K562 (cell line): Measurements from ENCODE around the gene LMNA. TPM values are rescaled to one million over a fixed set of nuclear protein-coding genes. Genes with fewer than 3 reads are reported as not detected.
A peak's percentile ranks its signal among the peaks of the same experiment; 100 is the strongest.

ENCODE experiments used
- CREB1 ChIP-seq, 2 experiments: sonication (generic) in 1 of 2; formaldehyde crosslinking in 1 of 2; IDR thresholded peaks; 2 replicates each; pipeline versions ENCODE4 v1.6.1 to v1.8.0; 2012 to 2022; ENCODE audit warnings: inconsistent platforms in 1 of 2, mild to moderate bottlenecking in 1 of 2, missing genetic modification reagents in 1 of 2, moderate library complexity in 1 of 2
- FOSL1 ChIP-seq: fragments of 200-800 bp; sonication (Bioruptor generic); conservative IDR thresholded peaks from 2 replicates; pipeline ENCODE4 v1.6.1; 2016; ENCODE audit warnings: missing genetic modification characterization, missing compliant biosample characterization
- MAFG ChIP-seq: fragments of 450-650 bp; conservative IDR thresholded peaks from 2 replicates; pipeline ENCODE4 v1.6.1; 2016; ENCODE audit warnings: missing genetic modification characterization, missing compliant biosample characterization
- MED1 ChIP-seq: sonication (generic); formaldehyde crosslinking; IDR thresholded peaks from 2 replicates; pipeline ENCODE4 v1.8.1; 2023; ENCODE audit warnings: missing genetic modification reagents, borderline replicate concordance
- MEIS2 ChIP-seq: fragments of 450-650 bp; IDR thresholded peaks from 2 replicates; pipeline ENCODE4 v1.6.1; 2014; ENCODE audit warnings: mild to moderate bottlenecking; ENCODE audit not compliant: partially characterized antibody
- SMARCB1 ChIP-seq: IDR thresholded peaks from 2 replicates; pipeline ENCODE4 v1.6.1; 2011; ENCODE audit warnings: improper control_type of control experiment, low read depth; ENCODE audit not compliant: insufficient read length
- SRSF9 ChIP-seq: fragments of 200-400 bp; formaldehyde crosslinking; IDR thresholded peaks from 2 replicates; pipeline ENCODE4 v1.6.1; 2017; ENCODE audit warnings: low read depth, low read length, borderline replicate concordance
- TEAD1 ChIP-seq, 2 experiments: fragments of 450-650 bp in 1 of 2; sonication (generic) in 1 of 2; formaldehyde crosslinking; IDR thresholded peaks; 2 replicates each; pipeline versions ENCODE4 v1.4.0 to v1.8.0; 2020 to 2022; ENCODE audit warnings: mild to moderate bottlenecking in 2 of 2, missing genetic modification reagents in 1 of 2
- polyA plus RNA-seq, 8 experiments: library from polyadenylated mRNA; depleted of rRNA in 4 of 8; stranded (reverse) in 5 of 8; unstranded in 3 of 8; fragments of >200 nt; fragmentation: Nextera tagmentation in 2 of 8; fragmentation: Illumina TruSeq in 1 of 8; extraction: Ambion mirVana in 2 of 8; extraction: Trizol in 1 of 8; gene quantifications; 2 replicates each; pipeline versions ENCODE4 v1.2.1 to v1.2.3, GENCODE V29; 2011 to 2014; ENCODE audit warnings: inconsistent platforms in 1 of 8, missing spikeins in 1 of 8
- total RNA-seq, 7 experiments: library from RNA; depleted of rRNA in 6 of 7; stranded (reverse); fragments of >200 nt in 6 of 7; fragmentation: Illumina TruSeq in 2 of 7; extraction: Trizol in 2 of 7; gene quantifications; 2 replicates each; pipeline versions ENCODE4 v1.2.1 to v1.2.3, GENCODE V29; 2011 to 2021; ENCODE audit warnings: low replicate concordance in 1 of 7
- TF ChIP-seq, protein P1 (sequence below), 3 experiments: IDR thresholded peaks in 2 of 3; conservative IDR thresholded peaks in 1 of 3; 2 replicates each; pipeline ENCODE4 v1.5.1; 2011 to 2012; ENCODE audit warnings: low read length in 3 of 3, mild to moderate bottlenecking in 3 of 3, control low read depth in 2 of 3, improper control_type of control experiment in 1 of 3, inconsistent platforms in 1 of 3, low read depth in 1 of 3, mixed read lengths in 1 of 3, moderate library complexity in 1 of 3; ENCODE audit not compliant: insufficient read depth in 2 of 3
- TF ChIP-seq, protein P2 (sequence below): sonication (generic); formaldehyde crosslinking; IDR thresholded peaks from 2 replicates; pipeline ENCODE4 v1.8.0; 2023; ENCODE audit warnings: mild to moderate bottlenecking, missing genetic modification reagents
- TF ChIP-seq, protein P3 (sequence below): fragments of 450-650 bp; IDR thresholded peaks from 2 replicates; pipeline ENCODE4 v1.6.1; 2017; ENCODE audit warnings: mild to moderate bottlenecking, moderate library complexity
- TF ChIP-seq, protein P4 (sequence below): sonication (generic); formaldehyde crosslinking; IDR thresholded peaks from 2 replicates; pipeline ENCODE4 v1.8.0; 2022; ENCODE audit warnings: mild to moderate bottlenecking, missing genetic modification reagents

LMNA gene
- total and polyA plus RNA-seq, 9 of the 15 experiments (the other 6 are each of a cell fraction or from before 2014, with no cell fraction given) = 1.00 to 347 (median 88.2) TPM

DNA sequence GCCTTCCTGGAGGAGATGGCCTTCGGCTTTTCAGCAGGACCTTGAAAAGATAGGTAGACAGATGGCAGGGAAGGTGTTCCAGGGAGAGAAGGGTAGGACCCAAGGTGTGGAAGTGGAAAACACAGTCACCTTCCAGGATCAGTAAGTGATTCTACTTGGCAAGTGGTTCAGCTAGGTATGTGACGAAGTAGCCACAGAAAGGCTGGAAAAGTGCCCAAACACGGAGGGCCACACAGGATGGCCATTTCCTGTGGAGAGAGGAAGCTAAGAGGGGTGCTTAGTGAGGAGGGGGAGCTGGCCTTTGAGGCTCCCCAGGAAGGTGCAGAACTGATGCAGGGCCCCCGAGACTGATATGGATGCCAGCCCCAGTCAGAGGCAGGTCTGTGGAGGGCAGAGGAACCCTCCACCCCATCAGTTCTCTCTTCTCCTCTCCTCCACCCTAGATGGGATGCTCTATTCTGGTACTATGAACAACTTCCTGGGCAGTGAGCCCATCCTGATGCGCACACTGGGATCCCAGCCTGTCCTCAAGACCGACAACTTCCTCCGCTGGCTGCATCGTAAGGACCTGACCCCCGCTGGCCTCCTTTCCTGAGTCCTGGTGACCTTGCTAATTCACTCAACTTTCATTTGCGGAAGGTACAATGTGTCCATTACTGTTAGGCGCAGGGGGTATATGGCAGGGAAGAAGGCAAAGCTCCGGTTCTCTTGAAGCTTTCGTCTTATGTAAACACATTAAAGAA lies 45.7 kb downstream of the LMNA start (continued):
- TF ChIP-seq, protein P1, sequence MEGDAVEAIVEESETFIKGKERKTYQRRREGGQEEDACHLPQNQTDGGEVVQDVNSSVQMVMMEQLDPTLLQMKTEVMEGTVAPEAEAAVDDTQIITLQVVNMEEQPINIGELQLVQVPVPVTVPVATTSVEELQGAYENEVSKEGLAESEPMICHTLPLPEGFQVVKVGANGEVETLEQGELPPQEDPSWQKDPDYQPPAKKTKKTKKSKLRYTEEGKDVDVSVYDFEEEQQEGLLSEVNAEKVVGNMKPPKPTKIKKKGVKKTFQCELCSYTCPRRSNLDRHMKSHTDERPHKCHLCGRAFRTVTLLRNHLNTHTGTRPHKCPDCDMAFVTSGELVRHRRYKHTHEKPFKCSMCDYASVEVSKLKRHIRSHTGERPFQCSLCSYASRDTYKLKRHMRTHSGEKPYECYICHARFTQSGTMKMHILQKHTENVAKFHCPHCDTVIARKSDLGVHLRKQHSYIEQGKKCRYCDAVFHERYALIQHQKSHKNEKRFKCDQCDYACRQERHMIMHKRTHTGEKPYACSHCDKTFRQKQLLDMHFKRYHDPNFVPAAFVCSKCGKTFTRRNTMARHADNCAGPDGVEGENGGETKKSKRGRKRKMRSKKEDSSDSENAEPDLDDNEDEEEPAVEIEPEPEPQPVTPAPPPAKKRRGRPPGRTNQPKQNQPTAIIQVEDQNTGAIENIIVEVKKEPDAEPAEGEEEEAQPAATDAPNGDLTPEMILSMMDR (IDR thresholded peaks at IDR 0.05 in 2 of 3, conservative IDR thresholded peaks at IDR 0.05 in 1 of 3; ENCODE audit: insufficient read depth in 2 of 3, low read depth in 1 of 3, low read length in 3 of 3) = no peak
- TF ChIP-seq MED1 (CRISPR knock-in tag) (no peak), FOSL1 (tag) (0 out of 2 replicates have a peak, but pooled peaks have one; percentile 2), MEIS2 (no peak), SRSF9 (no peak), MAFG (no peak), TEAD1 (CRISPR knock-in tag; IDR thresholded peaks at IDR 0.05) (0 out of 4 replicates have a peak, but pooled peaks of 1 of the 2 experiments have one; percentile 3), SMARCB1 (no peak), CREB1 (IDR thresholded peaks at IDR 0.05) (no peak), CREB1 (CRISPR knock-in tag; IDR thresholded peaks at IDR 0.05) (no peak)
- TF ChIP-seq, protein P2, sequence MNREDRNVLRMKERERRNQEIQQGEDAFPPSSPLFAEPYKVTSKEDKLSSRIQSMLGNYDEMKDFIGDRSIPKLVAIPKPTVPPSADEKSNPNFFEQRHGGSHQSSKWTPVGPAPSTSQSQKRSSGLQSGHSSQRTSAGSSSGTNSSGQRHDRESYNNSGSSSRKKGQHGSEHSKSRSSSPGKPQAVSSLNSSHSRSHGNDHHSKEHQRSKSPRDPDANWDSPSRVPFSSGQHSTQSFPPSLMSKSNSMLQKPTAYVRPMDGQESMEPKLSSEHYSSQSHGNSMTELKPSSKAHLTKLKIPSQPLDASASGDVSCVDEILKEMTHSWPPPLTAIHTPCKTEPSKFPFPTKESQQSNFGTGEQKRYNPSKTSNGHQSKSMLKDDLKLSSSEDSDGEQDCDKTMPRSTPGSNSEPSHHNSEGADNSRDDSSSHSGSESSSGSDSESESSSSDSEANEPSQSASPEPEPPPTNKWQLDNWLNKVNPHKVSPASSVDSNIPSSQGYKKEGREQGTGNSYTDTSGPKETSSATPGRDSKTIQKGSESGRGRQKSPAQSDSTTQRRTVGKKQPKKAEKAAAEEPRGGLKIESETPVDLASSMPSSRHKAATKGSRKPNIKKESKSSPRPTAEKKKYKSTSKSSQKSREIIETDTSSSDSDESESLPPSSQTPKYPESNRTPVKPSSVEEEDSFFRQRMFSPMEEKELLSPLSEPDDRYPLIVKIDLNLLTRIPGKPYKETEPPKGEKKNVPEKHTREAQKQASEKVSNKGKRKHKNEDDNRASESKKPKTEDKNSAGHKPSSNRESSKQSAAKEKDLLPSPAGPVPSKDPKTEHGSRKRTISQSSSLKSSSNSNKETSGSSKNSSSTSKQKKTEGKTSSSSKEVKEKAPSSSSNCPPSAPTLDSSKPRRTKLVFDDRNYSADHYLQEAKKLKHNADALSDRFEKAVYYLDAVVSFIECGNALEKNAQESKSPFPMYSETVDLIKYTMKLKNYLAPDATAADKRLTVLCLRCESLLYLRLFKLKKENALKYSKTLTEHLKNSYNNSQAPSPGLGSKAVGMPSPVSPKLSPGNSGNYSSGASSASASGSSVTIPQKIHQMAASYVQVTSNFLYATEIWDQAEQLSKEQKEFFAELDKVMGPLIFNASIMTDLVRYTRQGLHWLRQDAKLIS (CRISPR knock-in tag) = 0 out of 2 replicates have a peak, but pooled peaks have one; percentile 3
- TF ChIP-seq, protein P3, sequence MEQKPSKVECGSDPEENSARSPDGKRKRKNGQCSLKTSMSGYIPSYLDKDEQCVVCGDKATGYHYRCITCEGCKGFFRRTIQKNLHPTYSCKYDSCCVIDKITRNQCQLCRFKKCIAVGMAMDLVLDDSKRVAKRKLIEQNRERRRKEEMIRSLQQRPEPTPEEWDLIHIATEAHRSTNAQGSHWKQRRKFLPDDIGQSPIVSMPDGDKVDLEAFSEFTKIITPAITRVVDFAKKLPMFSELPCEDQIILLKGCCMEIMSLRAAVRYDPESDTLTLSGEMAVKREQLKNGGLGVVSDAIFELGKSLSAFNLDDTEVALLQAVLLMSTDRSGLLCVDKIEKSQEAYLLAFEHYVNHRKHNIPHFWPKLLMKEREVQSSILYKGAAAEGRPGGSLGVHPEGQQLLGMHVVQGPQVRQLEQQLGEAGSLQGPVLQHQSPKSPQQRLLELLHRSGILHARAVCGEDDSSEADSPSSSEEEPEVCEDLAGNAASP = no peak
- TF ChIP-seq, protein P4, sequence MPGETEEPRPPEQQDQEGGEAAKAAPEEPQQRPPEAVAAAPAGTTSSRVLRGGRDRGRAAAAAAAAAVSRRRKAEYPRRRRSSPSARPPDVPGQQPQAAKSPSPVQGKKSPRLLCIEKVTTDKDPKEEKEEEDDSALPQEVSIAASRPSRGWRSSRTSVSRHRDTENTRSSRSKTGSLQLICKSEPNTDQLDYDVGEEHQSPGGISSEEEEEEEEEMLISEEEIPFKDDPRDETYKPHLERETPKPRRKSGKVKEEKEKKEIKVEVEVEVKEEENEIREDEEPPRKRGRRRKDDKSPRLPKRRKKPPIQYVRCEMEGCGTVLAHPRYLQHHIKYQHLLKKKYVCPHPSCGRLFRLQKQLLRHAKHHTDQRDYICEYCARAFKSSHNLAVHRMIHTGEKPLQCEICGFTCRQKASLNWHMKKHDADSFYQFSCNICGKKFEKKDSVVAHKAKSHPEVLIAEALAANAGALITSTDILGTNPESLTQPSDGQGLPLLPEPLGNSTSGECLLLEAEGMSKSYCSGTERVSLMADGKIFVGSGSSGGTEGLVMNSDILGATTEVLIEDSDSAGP = peak; percentile 21; the same call in 1 of the 2 replicates
